OCI-LY3 (cell line): ENCODE results near the gene OR52R1.

ENCODE experiments used
- EZH2phosphoT487 ChIP-seq: fragments of 200-600 bp; shearing (Covaris generic); IDR thresholded peaks from 2 replicates; pipeline ENCODE4 v1.6.1; 2018; ENCODE audit warnings: antibody characterized with exemption, mixed run types, low read depth
- TF ChIP-seq, protein P1 (sequence below): fragments of 200-600, 300-600 bp; sonication (generic); IDR thresholded peaks from 2 replicates; pipeline ENCODE4 v1.5.1; 2014; ENCODE audit warnings: antibody characterized with exemption, low read length, low read depth

GRCh38 chr11:4809246-4809645, 5.1 kb upstream of the OR52R1 start:
- TF ChIP-seq, protein P1, sequence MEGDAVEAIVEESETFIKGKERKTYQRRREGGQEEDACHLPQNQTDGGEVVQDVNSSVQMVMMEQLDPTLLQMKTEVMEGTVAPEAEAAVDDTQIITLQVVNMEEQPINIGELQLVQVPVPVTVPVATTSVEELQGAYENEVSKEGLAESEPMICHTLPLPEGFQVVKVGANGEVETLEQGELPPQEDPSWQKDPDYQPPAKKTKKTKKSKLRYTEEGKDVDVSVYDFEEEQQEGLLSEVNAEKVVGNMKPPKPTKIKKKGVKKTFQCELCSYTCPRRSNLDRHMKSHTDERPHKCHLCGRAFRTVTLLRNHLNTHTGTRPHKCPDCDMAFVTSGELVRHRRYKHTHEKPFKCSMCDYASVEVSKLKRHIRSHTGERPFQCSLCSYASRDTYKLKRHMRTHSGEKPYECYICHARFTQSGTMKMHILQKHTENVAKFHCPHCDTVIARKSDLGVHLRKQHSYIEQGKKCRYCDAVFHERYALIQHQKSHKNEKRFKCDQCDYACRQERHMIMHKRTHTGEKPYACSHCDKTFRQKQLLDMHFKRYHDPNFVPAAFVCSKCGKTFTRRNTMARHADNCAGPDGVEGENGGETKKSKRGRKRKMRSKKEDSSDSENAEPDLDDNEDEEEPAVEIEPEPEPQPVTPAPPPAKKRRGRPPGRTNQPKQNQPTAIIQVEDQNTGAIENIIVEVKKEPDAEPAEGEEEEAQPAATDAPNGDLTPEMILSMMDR = no peak
- TF ChIP-seq EZH2phosphoT487 = no peak
